ENCODE measurements around the gene PSME3.

DNA sequence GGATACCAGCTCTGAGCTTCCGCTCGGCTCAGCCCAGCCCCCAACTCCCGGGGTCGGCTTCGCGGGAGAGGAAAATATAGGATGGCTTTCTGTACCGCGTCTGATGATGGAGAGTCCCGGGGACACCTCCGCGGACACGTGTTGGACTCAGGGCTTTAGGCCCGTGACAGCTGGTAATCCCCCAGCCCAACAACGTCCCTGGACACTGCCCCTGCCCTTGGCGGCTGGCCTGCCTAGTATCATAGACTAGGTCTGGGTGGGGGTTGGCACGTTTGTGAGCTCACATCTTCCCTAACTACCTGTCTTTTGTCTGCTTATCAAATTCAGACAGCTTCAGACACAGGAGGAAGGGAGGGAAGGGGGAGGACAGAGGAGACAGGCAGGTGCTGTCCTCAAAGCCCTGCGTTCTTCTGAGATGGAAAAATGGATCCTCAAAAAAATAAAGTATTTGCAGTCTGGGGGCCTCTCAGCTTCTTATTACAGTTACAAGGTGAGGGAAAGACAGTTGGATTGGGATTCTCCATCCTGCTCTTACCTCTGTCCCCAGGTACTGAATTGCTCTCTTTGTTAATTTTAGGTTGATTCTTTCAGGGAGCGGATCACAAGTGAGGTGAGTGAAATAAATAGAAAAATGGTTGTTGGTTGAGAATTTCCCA is 698 bp downstream of the PSME3 start:
- TF ChIP-seq, protein P1, sequence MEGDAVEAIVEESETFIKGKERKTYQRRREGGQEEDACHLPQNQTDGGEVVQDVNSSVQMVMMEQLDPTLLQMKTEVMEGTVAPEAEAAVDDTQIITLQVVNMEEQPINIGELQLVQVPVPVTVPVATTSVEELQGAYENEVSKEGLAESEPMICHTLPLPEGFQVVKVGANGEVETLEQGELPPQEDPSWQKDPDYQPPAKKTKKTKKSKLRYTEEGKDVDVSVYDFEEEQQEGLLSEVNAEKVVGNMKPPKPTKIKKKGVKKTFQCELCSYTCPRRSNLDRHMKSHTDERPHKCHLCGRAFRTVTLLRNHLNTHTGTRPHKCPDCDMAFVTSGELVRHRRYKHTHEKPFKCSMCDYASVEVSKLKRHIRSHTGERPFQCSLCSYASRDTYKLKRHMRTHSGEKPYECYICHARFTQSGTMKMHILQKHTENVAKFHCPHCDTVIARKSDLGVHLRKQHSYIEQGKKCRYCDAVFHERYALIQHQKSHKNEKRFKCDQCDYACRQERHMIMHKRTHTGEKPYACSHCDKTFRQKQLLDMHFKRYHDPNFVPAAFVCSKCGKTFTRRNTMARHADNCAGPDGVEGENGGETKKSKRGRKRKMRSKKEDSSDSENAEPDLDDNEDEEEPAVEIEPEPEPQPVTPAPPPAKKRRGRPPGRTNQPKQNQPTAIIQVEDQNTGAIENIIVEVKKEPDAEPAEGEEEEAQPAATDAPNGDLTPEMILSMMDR (IDR thresholded peaks at IDR 0.05), result no peak
- TF ChIP-seq POLR2A (IDR thresholded peaks at IDR 0.05), result no peak

Data from right lobe of liver (tissue), 4 donors.